GM18498 (cell line): ENCODE results near the gene ABCC3.

ENCODE experiments used
- ATAC-seq: cut with Tn5 transposase; IDR thresholded peaks from one replicate; pipeline ENCODE4 v1.9.1; 2021; ENCODE audit warnings: mild to moderate bottlenecking, moderate library complexity; ENCODE audit not compliant: unreplicated experiment

The ABCC3 gene

GRCh38 chr17:50627782-50628601, 6.7 kb upstream of the ABCC3 start:
- no peak for ATAC-seq

- no peak for ATAC-seq
These were observed 4.8 kb upstream of the ABCC3 start for GRCh38 chr17:50629902-50630301.

GRCh38 chr17:50630524-50631194, 4.0 kb upstream of the ABCC3 start:
- ATAC-seq: no peak

GRCh38 chr17:50631195-50631907, 3.3 kb upstream of the ABCC3 start:
- no peak for ATAC-seq

- ATAC-seq: no peak
These were observed 2.6 kb upstream of the ABCC3 start for GRCh38 chr17:50631908-50632571.

GRCh38 chr17:50632637-50633036, 2.0 kb upstream of the ABCC3 start:
- ATAC-seq: no peak

GRCh38 chr17:50633683-50634082, 998 bp upstream of the ABCC3 start:
- ATAC-seq: no peak

GRCh38 chr17:50634915-50635731, 442 bp downstream of the ABCC3 start:
- ATAC-seq: no peak

GRCh38 chr17:50635732-50635981, 976 bp downstream of the ABCC3 start:
- no peak for ATAC-seq

GRCh38 chr17:50635982-50636803, 1.5 kb downstream of the ABCC3 start:
- no peak for ATAC-seq

GRCh38 chr17:50636804-50637195, 2.1 kb downstream of the ABCC3 start:
- no peak for ATAC-seq

GRCh38 chr17:50637829-50638605, 3.3 kb downstream of the ABCC3 start:
- no peak for ATAC-seq

- no peak for ATAC-seq
These were observed 3.9 kb downstream of the ABCC3 start for GRCh38 chr17:50638606-50638965.

- ATAC-seq: no peak
These were observed 4.5 kb downstream of the ABCC3 start for GRCh38 chr17:50638966-50639713.

GRCh38 chr17:50640686-50641351, 6.1 kb downstream of the ABCC3 start:
- ATAC-seq: no peak

- ATAC-seq: no peak
These were observed 6.7 kb downstream of the ABCC3 start for GRCh38 chr17:50641357-50641756.

- no peak for ATAC-seq
These were observed 7.5 kb downstream of the ABCC3 start for GRCh38 chr17:50642071-50642721.
